ENCODE data around the gene TMF1. TPM values are rescaled to one million over a fixed set of nuclear protein-coding genes. Genes with fewer than 3 reads are reported as not detected.

Gene TMF1
- total RNA-seq, 2 experiments from 2014 or later = 38.9 to 42.1 TPM

GRCh38 chr3:69085168-69085832 is 33.2 kb upstream of the TMF1 start:
- H3K36me3 Mint-ChIP-seq (ENCODE audit: low read depth) = peaks cover 33% of the 10 kb centered on the region
- DNase-seq (peak; percentile 38), ATAC-seq (no peak)
- H3K9me3 Mint-ChIP-seq = no peaks in the 10 kb centered on the region
- peaks cover 65% of the 10 kb centered on the region for H3K4me1 Mint-ChIP-seq (ENCODE audit: low read depth)
- peak overlapping the region; percentile 98 for H3K27ac Mint-ChIP-seq
- no peak for TF ChIP-seq CTCF (IDR thresholded peaks at IDR 0.05)
- POLR2A ChIA-PET = interaction anchor here (0.8 to 4.0 kb wide), 4 partner anchors 10 to 33 kb away, joined by 3 to 29 read pairs (median 6); partner anchors contain the start of gene TMF1
- peak overlapping the region; percentile 99 for H3K4me3 Mint-ChIP-seq
- H3K27me3 Mint-ChIP-seq = no peaks in the 10 kb centered on the region
- CTCF ChIA-PET = interaction anchor here (1.1 to 3.0 kb wide), 4 partner anchors 8 to 35 kb away, joined by 3 to 11 read pairs (median 5); partner anchors contain the start of gene TMF1
- intact Hi-C loops (cut with micrococcal nuclease) = no loop called here

- Mint-ChIP-seq H3K9me3 (no peaks in the 10 kb centered on the region), H3K36me3 (ENCODE audit: low read depth) (peaks cover 27% of the 10 kb centered on the region), H3K27ac (peak within 1 kb of the TSS; percentile 98), H3K4me3 (peak within 1 kb of the TSS; percentile 99), H3K4me1 (ENCODE audit: low read depth) (peaks cover 58% of the 10 kb centered on the region), H3K27me3 (no peaks in the 10 kb centered on the region)
- TF ChIP-seq CTCF (IDR thresholded peaks at IDR 0.05) = no peak
- ChIA-PET POLR2A (interaction anchor here (0.9 to 4.0 kb wide), 7 partner anchors 7 to 114 kb away, joined by 3 to 29 read pairs (median 4); partner anchors contain the start of gene TMF1), CTCF (interaction anchor here (1.1 to 3.0 kb wide), 4 partner anchors 9 to 36 kb away, joined by 3 to 11 read pairs (median 5); partner anchors contain the start of gene TMF1)
- intact Hi-C loops (cut with micrococcal nuclease) = no loop called here
- DNase-seq (peak; percentile 97), ATAC-seq (peak; percentile 54)
Observed at GRCh38 chr3:69084326-69085167, 32.4 kb upstream of the TMF1 start, which contains the start of gene ARL6IP5. Gene ARL6IP5 (plus strand): TSS chr3:69084937. CDS start chr3:69085048, 111 bp downstream.

- Mint-ChIP-seq H3K36me3 (ENCODE audit: low read depth) (peaks cover 27% of the 10 kb centered on the region), H3K27ac (peak overlapping the region; percentile 98), H3K9me3 (no peaks in the 10 kb centered on the region), H3K27me3 (no peaks in the 10 kb centered on the region), H3K4me3 (peak overlapping the region; percentile 60), H3K4me1 (ENCODE audit: low read depth) (peaks cover 53% of the 10 kb centered on the region)
- DNase-seq = peak; percentile 91
- ATAC-seq = peak; percentile 57
- intact Hi-C loops (cut with micrococcal nuclease) = loop anchor here (2.0 kb wide), 1 partner anchor 30 kb away; the partner anchor contains the start of gene TMF1
- no peak for TF ChIP-seq CTCF (IDR thresholded peaks at IDR 0.05)
- ChIA-PET POLR2A (interaction anchor here (0.8 to 4.0 kb wide), 8 partner anchors 8 to 117 kb away, joined by 3 to 29 read pairs (median 6); partner anchors contain the start of gene TMF1), CTCF (interaction anchor here (0.9 to 1.5 kb wide), 3 partner anchors 11 to 39 kb away, joined by 4 to 5 read pairs (median 4); no protein-coding TSS in a partner anchor)
Observed at GRCh38 chr3:69082805-69083204, 30.7 kb upstream of the TMF1 start.

- H3K4me3 Mint-ChIP-seq = peak overlapping the region; percentile 60
- peaks cover 56% of the 10 kb centered on the region for H3K4me1 Mint-ChIP-seq (ENCODE audit: low read depth)
- CTCF ChIA-PET = interaction anchor here (0.9 to 1.5 kb wide), 3 partner anchors 11 to 39 kb away, joined by 4 to 5 read pairs (median 4); no protein-coding TSS in a partner anchor
- POLR2A ChIA-PET = interaction anchor here (0.8 to 4.0 kb wide), 7 partner anchors 8 to 117 kb away, joined by 3 to 29 read pairs (median 7); partner anchors contain the start of gene TMF1
- DNase-seq = no peak
- no peaks in the 10 kb centered on the region for H3K27me3 Mint-ChIP-seq
- peaks cover 26% of the 10 kb centered on the region for H3K36me3 Mint-ChIP-seq (ENCODE audit: low read depth)
- ATAC-seq = no peak
- intact Hi-C loops (cut with micrococcal nuclease) = loop anchor here (2.0 kb wide), 1 partner anchor 30 kb away; the partner anchor contains the start of gene TMF1
- no peaks in the 10 kb centered on the region for H3K9me3 Mint-ChIP-seq
- TF ChIP-seq CTCF (IDR thresholded peaks at IDR 0.05) = no peak
- H3K27ac Mint-ChIP-seq = peak overlapping the region; percentile 98
Observed at GRCh38 chr3:69082361-69082760, 30.2 kb upstream of the TMF1 start.

All from activated CD8-positive, alpha-beta T cell treated with anti-CD3 and anti-CD28 coated beads for 36 hours (primary cell).